Omental fat pad (tissue), 4 donors: Measurements from ENCODE around the gene TTC7B. TPM values are rescaled to one million over a fixed set of nuclear protein-coding genes. Genes with fewer than 3 reads are reported as not detected.
A peak's percentile ranks its signal among the peaks of the same experiment; 100 is the strongest.

ENCODE experiments used
- ATAC-seq: fragments of 150-250 bp; one replicate; pipeline ENCODE4 v1.9.1; 2016; ENCODE audit warnings: mild to moderate bottlenecking, moderate library complexity; ENCODE audit not compliant: low FRiP score
- DNase-seq: peaks from one replicate; pipeline ENCODE4 v3.0.0-alpha.2; 2019; ENCODE audit warnings: low spot score
- total RNA-seq, 4 donors: library from RNA; depleted of rRNA; stranded (reverse); fragments of >200 nt; gene quantifications; one replicate each; pipeline ENCODE4 v1.1.0, GENCODE V29; 2016
- TF ChIP-seq, protein P1 (sequence below), 3 donors: fragments of 450-650 bp; IDR thresholded peaks; one replicate each; pipeline ENCODE4 v1.5.1; 2016 to 2017; ENCODE audit warnings: antibody characterized with exemption in 3 of 3, mild to moderate bottlenecking in 3 of 3, moderate library complexity in 2 of 3

Gene TTC7B
- total RNA-seq, 4 donors from 2014 or later: 31.9 to 56.3 (median 38.4) TPM

DNA sequence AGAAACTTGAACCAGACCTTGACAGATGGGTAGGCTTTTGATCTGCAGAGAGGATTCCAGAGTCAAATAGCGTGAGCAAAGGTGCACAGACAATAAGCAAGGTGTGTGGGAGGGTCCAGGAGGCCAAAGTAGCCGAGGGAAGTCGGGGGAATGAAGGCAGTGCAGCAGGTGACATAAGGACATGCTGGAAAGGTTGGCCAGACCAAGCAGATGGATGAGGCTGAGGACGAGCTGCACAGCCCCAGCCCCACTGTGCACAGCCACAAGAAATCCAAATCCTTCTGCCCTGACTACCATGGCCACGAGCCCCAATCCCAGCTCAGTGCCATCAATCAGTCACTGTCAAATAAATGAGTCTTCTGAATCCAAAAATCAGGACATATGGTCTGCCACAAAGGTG is 5.4 kb downstream of the TTC7B start:
- DNase-seq (no peak), ATAC-seq (no peak)
- TF ChIP-seq, protein P1, sequence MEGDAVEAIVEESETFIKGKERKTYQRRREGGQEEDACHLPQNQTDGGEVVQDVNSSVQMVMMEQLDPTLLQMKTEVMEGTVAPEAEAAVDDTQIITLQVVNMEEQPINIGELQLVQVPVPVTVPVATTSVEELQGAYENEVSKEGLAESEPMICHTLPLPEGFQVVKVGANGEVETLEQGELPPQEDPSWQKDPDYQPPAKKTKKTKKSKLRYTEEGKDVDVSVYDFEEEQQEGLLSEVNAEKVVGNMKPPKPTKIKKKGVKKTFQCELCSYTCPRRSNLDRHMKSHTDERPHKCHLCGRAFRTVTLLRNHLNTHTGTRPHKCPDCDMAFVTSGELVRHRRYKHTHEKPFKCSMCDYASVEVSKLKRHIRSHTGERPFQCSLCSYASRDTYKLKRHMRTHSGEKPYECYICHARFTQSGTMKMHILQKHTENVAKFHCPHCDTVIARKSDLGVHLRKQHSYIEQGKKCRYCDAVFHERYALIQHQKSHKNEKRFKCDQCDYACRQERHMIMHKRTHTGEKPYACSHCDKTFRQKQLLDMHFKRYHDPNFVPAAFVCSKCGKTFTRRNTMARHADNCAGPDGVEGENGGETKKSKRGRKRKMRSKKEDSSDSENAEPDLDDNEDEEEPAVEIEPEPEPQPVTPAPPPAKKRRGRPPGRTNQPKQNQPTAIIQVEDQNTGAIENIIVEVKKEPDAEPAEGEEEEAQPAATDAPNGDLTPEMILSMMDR (IDR thresholded peaks at IDR 0.05): no peak

DNA sequence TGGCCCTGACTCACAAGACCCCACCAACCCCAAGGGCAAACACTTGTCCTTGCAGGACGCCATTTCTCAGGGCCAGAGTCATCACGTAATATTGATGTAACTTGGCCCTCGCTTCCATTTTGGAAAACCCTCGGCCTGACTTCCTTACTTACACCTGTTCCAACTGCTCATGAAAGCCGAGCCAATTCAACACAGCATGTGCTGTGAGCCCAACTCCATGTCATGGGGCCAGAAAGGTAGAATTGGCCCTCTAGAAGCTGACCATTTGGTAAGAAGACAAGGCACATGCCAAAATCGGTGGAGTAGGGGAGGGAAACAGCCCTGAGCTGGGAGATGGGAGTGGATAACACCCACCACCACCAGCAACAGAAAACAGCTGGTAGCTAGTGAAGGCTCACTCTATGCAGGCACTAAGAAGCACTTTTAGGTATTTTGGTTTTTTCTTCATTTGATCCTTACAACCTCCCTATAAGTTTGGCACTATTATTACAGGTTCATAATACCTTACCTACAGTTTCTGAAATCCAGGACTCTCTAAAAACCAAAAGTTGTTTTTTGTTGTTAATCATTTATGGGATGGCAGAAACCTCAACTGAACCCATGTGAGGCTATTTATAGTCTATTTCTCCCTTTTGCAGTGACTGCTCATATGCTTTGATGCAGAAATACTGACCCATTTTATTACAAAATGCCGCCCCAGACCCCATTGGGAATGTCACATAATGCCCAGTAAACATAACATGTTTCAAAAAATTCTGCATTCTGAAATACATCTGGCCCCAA is 6.5 kb downstream of the TTC7B start:
- TF ChIP-seq, protein P1 (IDR thresholded peaks at IDR 0.05): no peak
- no peak for DNase-seq
- ATAC-seq: no peak

- DNase-seq (no peak), ATAC-seq (no peak)
- TF ChIP-seq, protein P1 (IDR thresholded peaks at IDR 0.05): no peak
Measured at GRCh38 chr14:90808759-90809529, 7.3 kb downstream of the TTC7B start.

- DNase-seq: no peak
- TF ChIP-seq, protein P1 (IDR thresholded peaks at IDR 0.05): no peak
- ATAC-seq: no peak
Measured at GRCh38 chr14:90807060-90807459, 9.2 kb downstream of the TTC7B start.

GRCh38 chr14:90805662-90806540 is 10.3 kb downstream of the TTC7B start:
- TF ChIP-seq, protein P1 (IDR thresholded peaks at IDR 0.05): no peak
- DNase-seq: no peak
- peak; percentile 62 for ATAC-seq

GRCh38 chr14:90805084-90805391 is 11.2 kb downstream of the TTC7B start:
- DNase-seq (no peak), ATAC-seq (no peak)
- TF ChIP-seq, protein P1 (IDR thresholded peaks at IDR 0.05): no peak
